WERI-Rb-1 (cell line): ENCODE results near the gene NLRP6.

Source experiments
- DNase-seq: peaks from one replicate; pipeline ENCODE4 v3.0.0-alpha.2; 2020
- H3K27ac ChIP-seq: fragments of 250-450 bp; sonication (Bioruptor Pico); 2 replicates; pipeline ENCODE4 v1.5.1; 2020; ENCODE audit warnings: mild to moderate bottlenecking, moderate library complexity
- H3K27me3 ChIP-seq: fragments of 250-450 bp; sonication (Bioruptor Pico); 2 replicates; pipeline ENCODE4 v1.5.1; 2021; ENCODE audit warnings: mild to moderate bottlenecking, low read depth, moderate library complexity; ENCODE audit not compliant: insufficient read depth, severe bottlenecking
- H3K36me3 ChIP-seq: fragments of 250-450 bp; sonication (Bioruptor Pico); 2 replicates; pipeline ENCODE4 v1.5.1; 2020; ENCODE audit warnings: mild to moderate bottlenecking, moderate library complexity
- H3K4me3 ChIP-seq: 2 replicates; pipeline ENCODE4 v1.5.1; 2011; ENCODE audit warnings: low read depth, mild to moderate bottlenecking, control low read depth, low read length
- H3K9me3 ChIP-seq: fragments of 250-450 bp; sonication (Bioruptor Pico); 2 replicates; pipeline ENCODE4 v1.5.1; 2021; ENCODE audit warnings: mild to moderate bottlenecking, moderate library complexity; ENCODE audit not compliant: severe bottlenecking
- CTCF ChIP-seq: IDR thresholded peaks from 2 replicates; pipeline ENCODE4 v1.5.1; 2011; ENCODE audit warnings: low read depth, mild to moderate bottlenecking, control low read depth, inconsistent platforms, low read length

NLRP6 gene

GRCh38 chr11:334264-334994, 56.2 kb downstream of the NLRP6 start:
- no peak overlapping the region for H3K4me3 ChIP-seq
- no peaks in the 10 kb centered on the region for H3K9me3 ChIP-seq
- TF ChIP-seq CTCF = no peak
- no peak for DNase-seq
- no peaks in the 10 kb centered on the region for H3K36me3 ChIP-seq
- no peak overlapping the region for H3K27ac ChIP-seq
- H3K27me3 ChIP-seq = no peaks in the 10 kb centered on the region
